Measurements from ENCODE around the gene CILP.
"Not testable (repeated sequence)": the region's sequence is repeated elsewhere in the genome, so short reads cannot be mapped to it uniquely, and the experiment has no call there.

The CILP gene

DNA sequence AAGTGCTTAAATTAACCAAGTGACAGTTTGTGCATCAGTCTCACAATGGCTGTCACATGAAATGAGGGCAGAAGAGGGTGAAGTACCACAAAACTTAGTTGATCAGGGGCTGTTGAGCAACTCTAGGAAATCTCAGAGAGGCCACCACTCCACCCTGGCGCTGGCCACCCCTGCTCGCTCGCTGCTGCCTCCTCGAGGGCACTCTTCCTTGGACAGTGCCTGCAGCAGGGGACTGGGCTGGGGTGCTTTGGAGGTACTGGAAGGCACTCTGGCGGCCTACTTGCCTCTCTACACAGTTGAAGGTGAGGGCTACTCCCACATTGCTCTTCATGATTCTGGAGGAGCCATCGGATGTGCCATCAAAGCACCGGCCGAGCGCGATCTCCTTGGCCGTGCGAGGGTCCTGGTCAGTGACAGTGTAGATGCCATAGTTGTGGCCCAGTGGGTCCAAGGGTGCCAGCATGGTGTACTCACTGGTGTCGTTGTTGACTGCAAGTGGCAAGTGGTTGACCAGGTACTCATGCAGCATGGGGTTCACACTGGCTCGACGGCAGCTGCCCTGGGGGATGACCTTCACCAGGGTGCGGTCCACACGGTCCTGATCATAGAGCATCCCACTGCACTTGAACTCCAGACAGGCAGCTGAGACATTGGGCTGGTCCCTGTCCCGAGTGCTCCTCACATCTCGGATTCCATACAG is 14.5 kb downstream of the CILP start:
- DNase-seq (ENCODE audit: low read depth in 2 of 2) = no peak

DNA sequence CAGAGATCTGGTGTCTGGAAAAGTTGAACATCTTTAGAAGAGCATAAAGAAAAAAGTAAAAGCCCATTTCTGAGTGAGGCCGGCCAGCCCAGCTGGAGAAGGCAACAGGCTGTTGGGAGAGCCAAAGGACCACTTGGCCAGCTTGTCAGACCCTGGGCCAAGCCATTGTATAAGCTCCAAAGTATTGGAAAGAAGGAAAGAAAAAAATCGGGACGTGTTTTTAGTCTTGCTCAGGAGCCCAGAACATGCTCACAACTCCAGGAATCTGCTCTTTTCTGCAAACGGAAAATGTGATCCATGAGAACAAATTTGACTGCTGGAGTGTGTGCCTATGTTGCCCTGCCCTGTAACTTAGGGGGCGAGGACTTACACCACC is 15.7 kb downstream of the CILP start:
- DNase-seq (ENCODE audit: low read depth in 2 of 2) = no peak

DNA sequence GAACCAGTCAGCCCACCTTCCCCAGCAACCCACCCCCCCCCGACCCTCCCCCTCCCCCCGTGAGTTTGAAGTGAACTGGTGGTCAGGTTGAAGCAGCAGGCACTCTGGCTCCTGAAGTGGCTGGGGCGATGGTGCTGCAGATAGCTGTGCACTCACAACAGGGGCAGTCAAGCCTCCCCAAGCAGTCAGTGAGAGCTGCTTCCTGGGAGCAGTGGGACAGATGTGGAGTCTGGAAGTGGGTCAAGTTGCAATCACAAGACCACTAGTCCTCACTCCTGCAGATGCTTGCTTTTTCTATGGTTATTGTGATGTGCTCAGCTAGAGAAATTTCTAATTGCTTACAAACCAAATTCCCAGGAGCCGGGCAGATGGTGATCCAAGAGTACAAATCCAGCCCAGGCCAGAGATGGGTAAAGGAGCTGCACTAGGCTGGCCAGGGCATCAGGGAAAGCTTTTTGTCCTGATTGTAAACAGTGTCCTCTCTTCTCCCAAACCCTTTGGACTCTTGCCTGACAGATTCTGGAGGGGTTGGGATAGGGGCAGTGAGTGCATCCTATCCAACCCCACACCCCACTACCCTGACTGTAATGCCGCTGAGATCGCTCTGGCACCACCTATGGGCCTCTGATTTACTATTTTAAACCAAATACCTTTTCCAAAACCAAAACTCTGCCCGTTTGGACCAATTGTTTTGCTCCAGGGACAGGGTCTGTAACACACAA is 16.3 kb downstream of the CILP start:
- no peak for DNase-seq (ENCODE audit: low read depth in 2 of 2)

DNA sequence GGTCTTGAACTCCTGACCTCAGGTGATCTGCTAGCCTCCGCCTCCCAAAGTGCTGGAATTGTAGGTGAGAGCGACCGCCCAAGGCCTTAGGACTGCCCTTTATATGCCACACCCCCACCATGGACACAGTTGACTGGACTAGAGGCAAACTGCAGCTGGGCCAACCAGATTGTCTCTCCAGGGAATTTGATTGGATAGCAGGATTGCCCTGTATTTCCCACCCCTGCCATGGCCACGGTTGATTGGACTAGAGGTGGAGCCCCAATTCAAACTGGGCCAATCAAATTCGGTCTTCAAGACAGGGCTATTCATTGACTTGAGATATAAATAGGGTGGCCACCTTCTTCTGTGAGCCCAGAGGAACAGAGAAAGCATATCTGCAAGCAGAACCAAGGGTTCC is 19.3 kb downstream of the CILP start:
- no peak for DNase-seq (ENCODE audit: low read depth in 2 of 2)

DNA sequence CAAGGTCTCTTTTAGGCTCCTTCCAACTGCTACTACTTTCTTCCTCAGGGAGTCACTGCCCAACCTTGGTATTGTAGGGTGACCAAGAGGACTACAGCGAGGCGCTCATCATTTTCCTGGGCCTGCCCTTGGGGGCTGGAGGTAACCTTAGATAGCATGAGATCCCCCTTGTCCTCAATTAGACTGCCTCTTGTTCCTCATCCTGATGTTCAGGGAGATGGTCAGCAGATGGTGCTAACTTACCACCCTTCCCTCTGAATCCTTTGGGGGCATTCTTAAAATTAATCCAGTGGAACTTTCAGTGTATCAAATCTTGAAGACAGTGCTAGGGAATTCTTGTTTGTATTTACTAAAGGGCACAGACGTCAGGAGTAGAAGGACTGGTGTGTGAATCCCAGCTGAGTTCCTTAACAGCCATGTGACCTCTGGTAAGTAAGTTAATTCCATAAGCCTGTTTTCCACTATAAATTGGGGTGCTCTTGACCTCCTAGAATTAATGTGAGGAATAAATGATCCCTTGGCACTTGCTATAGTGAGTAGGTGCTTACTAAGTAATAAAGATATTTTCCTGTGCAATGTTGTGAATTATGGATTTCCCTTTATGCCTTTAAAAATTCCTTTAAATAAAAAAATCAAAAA is 22.1 kb downstream of the CILP start:
- peak; percentile 41 to 42 for DNase-seq (ENCODE audit: low read depth in 2 of 2)

DNA sequence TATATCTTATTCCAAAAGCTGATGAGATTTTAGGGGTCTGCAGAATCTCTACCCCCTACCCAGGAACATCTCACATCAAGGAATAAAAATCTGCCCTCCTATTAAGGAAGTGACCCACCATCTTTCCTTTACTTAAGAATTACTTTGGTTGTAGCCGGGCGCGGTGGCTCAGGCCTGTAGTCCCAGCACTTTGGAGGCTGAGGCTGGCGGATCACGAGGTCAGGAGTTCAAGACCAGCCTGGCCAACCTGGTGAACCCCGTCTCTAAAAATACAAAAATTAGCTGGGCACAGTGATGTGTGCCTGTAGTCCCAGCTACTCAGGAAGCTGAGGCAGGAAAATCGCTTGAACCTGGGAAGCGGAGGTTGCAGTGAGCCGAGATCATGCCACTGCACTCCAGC is 22.8 kb downstream of the CILP start:
- not testable (repeated sequence) for DNase-seq (ENCODE audit: low read depth in 2 of 2)

DNA sequence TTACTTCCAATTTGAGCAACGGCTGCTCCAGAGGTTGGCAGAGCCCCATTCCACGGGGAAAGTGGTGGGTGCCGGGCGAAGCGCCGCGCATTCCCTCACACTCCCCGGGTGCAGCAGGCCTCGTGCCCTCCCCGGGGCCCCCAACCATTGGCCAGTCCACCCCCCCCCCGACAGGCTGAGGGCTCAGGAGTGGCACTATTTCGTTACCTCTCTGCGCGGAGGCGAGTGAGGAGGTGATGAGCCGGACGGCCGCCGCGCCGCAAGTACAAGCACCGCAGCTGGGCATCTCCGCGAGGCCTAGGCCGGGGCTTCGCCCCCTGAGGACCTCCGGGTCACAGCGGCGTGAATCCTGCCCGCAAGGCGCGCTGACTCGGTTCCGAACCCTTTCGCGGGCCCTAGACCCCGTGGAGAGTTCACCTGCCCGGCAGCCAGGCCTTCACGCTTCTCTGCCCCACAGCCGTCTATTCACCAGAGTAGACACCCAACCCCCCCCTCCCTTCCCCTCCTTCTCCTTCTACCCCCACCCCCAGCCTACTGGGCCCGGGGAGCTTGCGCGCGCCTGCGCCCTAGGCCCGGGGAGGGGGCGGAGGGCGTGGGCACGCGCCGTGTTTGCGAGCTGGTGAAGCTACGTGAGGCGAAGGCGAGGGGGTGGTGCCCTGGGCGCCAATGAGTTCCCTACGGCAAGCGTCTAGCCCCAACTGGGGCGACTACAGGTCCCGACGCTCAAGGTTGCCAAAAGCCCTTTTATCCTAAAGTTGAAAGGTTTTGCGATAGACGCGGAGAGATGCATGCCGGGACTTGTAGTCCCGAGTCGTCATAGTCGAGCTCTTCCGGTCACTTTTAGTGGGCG is 26.2 kb downstream of the CILP start, which contains the start of gene CLPX:
CLPX (minus strand) TSS at position 475 of the 850 bp plus-strand sequence; CDS start at position 286, 189 bp downstream.
- peak; percentile 83 to 85 for DNase-seq (ENCODE audit: low read depth in 2 of 2)

DNA sequence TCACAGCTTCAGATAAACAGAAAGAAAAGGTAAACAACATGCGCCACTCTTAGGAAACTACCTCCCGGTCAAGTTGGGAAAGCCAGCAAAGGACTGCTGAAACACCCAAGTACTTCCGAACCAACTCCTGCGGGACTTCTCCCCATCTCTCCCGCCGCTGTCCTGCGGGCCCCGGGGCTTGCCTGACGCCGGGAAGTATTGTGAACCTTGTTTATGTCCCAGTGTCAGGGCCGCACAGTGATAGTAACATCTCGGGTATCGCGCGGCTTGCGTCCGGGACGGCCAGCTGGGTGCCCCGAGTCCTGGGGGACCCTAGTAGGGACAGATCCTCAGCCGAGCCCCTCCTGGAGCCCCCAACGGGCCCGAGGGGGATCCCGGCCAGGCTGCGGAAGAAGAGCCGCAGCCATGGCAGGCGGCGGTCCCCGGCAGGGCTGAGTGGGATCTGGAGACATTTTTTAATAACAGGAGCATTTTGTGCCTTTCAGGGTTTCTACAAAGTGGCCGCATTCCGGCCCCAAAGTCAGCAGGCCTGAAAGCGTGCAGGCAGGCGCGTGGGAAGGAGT is 26.9 kb downstream of the CILP start:
- no peak for DNase-seq (ENCODE audit: low read depth in 2 of 2)

DNA sequence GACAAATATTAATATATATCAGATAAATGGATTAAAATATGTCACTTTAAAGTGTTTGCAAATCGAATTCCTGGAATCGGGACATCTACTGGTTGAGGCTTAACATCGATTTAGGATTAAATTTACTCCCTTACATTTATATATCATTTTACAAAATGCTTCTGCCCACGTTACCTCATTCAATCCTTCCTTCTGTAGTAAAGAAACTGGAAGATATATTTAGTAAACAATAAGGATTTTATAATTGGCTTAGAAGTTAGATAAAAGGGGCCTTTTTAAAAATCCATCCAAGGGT is 27.5 kb downstream of the CILP start:
- no peak for DNase-seq (ENCODE audit: low read depth in 2 of 2)

DNA sequence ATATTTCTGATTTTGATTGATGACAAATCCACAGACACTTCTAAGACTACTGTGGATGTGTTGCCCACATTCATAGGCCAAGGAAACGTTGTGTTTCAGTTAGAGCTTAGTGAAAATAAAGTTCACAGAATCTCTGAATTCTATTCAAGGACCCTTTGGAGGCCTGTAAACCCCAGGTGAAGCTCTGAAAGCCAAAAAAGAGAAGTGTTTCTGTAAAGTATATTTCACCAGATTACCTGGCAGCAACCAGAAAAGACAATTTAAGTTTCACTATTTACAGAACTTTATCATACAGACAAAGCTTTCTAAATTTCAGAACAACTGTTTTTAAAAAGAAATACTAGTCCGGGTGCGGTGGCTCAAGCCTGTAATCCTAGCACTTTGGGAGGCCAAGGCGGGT is 28.7 kb downstream of the CILP start:
- DNase-seq (ENCODE audit: low read depth in 2 of 2) = no peak

DNA sequence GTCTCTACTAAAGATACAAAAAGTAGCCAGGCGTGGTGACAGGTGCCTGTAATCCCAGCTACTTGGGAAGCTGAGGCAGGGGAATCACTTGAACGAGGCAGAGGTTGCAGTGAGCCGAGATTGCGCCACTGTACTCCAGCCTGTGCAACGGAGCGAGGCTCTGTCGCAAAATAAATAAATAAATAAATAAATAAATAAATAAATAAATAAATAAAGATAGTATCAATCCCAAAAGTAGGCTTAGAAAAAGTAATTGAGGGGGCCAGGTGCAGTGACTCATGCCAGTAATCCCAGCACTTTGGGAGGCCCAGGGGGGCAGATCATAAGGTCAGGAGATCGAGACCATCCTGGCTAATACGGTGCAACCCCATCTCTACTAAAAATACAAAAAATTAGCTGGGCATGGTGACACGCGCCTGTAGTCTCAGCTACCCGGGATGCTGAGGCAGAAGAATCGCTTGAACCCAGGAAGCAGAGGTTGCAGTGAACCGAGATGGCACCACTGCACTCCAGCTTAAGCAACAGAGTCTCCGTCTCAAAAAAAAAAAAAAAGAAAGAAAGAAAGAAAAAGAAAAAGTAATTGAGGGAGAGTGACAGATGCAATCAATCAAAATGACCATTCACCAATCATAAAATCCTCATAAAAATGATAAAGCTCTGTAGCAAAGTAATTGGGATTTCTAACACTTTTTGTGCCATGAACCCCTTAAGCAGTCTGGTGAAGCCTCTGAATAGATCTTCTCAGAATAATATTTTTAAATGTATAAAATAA is 29.5 kb downstream of the CILP start:
- not testable (repeated sequence) for DNase-seq (ENCODE audit: low read depth in 2 of 2)

DNA sequence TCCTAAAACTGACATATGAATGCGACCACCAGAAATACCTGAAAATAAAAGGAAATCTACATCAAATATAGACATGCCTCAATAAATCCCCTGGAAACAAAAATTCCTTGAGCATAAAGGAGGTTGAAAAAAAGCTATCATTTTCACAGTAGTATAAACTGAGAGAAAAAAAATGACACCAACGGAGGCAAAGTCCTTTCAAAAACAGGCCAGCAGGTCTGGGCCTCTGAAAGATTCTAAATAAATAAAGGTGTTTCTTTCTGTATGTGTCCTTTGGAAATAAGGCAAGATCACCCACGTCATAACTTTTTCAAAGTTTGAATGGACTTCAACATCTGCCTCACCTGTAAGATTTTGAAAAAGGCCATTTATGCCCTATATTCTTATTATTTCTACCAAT is 31.1 kb downstream of the CILP start:
- no peak for DNase-seq (ENCODE audit: low read depth in 2 of 2)

DNA sequence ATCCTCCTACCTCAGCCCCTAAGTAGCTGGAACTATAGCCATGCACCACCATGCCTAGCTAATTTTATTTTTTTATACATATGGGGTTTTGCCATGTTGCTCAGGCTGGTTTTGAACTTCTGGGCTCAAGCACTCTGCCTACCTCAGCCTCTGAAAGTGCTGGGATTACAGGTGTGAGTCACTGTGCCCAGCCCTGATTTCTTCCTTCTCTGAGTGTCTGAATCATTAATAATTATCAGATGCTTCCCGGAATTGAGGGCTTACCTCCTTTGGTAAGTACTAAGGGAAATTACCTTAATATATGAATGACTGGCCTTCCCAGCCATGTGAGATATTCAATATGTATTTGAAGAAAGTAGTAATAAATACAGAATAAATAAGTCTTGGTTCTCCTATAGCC is 33.4 kb downstream of the CILP start:
- DNase-seq (ENCODE audit: low read depth in 2 of 2) = no peak

DNA sequence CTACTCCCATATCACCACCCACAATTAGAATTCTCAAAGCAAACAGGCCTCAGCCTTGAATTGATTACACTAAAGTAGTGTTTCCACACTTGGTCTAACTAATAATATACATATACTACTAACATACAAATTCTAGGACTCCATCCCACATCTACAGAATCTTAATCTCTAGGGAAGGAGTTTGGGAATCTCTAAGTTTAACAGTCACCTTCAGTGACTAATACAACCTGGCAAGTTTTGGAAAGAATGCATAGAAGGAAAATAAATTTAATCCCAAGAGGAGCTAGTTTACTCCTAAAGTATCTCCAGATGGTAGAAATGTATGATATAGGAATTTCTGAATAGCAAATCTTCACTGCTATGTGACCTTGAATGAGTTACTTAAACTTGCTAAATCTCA is 35.2 kb downstream of the CILP start:
- peak; percentile 34 to 43 for DNase-seq (ENCODE audit: low read depth in 2 of 2)

DNA sequence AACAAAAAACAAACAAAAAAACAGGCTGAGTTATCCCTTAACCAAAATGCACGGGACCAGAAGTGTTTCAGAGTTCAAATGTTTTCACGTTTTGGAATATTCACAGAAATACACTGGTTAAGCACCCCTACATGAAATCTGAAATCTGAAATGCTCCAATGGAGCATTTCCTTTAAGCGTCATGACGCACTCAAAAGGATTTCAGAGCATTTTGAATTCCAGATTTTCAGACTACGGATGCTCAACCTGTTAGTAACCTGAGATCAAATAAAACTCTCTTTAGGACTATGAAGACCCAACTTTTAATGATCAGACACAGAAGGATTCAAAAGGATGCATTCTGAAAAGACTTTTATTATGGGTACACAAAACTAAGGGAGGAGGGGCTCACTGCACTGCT is 35.8 kb downstream of the CILP start:
- DNase-seq (ENCODE audit: low read depth in 2 of 2) = no peak

DNA sequence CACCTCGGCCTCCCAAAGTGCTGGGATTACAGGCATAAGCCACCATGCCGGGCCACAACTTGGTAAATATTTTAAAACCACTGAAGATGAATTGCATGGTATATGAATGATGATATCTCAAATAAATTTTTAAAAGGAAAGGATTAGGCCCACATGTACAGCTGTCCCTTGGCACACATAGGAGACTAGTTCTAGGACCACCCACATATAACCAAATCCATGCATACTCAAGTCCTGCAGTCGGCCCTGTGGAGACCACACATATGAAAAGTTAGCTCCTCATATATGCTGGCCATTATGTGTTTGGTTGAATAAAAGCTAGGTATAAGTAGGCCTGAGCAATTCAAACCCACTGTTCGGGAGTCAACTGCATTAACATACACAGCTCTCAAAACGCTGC is 36.8 kb downstream of the CILP start:
- DNase-seq (ENCODE audit: low read depth in 2 of 2) = no peak

DNA sequence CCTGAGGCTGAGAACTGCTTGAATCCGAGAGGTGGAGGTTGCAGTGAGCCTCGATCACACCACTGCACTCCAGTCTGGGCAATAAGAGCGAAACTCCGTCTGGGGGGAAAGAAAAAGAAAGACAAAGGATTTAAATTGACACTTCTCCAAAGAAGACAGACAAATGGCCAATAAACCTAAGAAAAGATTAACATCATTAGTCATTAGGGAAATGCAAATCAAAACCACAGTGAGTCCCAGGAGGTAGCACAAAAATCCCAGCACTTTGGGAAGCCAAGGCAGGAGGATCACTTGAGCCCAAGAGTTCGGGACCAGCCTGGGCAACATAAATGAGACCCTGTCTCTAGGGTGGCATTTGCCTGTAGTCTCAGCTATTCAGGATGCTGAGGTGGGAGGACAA is 38.7 kb downstream of the CILP start:
- no peak for DNase-seq (ENCODE audit: low read depth in 2 of 2)

DNA sequence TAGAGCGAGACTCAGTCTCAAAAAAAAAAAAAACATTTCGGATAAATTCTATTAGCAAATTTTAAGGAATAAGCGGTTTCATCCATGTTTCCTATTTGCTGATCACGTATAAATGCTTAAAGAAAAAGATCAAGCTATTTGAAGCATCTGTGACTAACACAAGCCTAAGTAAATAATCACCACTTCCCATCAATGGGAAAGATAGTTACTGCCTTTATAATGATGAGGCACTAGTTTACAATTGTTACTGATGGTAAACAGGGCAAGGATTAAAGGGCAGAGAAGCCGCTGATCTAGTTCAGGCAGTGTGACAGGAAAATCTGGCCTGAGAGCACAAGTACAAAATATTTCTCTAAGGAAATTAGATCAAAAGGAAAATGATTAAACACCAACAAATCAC is 39.8 kb downstream of the CILP start:
- no peak for DNase-seq (ENCODE audit: low read depth in 2 of 2)

DNA sequence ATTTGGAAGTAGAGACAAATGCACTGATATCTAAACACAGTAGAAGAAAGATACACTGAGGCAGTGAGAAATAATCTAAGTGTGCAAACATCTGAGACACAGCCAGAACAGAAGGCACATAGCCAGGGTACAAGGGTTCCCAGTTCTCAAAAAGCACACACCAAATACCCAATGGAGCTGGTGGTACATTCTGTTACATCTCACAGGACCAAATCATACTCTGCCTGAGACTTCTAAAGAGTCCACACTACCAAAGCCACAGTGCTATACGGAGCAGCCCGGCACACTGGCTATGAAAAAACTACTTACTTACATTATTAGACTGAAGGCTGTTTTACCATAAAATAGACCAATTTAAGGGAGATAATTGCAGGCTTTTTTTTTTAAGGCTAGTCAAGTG is 45.4 kb downstream of the CILP start:
- DNase-seq (ENCODE audit: low read depth in 2 of 2) = no peak

DNA sequence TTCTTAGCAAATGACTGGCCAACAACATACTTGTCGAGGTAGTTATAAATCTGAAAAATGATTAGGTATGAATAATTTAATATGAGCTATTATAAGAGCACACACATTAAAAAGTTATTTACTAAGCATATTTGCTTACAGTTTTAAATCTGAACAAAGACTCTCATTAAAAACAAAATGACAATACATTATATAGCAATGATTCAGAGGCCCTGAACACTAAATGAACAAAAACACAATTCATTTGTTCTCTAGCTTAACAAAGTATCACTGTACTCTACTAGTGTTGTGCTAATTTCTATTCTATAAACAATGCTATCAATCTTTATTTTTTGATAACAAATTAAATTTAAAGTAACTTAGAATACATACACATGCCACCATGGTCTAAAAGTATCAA is 47.1 kb downstream of the CILP start:
- DNase-seq (ENCODE audit: low read depth in 2 of 2) = no peak

DNA sequence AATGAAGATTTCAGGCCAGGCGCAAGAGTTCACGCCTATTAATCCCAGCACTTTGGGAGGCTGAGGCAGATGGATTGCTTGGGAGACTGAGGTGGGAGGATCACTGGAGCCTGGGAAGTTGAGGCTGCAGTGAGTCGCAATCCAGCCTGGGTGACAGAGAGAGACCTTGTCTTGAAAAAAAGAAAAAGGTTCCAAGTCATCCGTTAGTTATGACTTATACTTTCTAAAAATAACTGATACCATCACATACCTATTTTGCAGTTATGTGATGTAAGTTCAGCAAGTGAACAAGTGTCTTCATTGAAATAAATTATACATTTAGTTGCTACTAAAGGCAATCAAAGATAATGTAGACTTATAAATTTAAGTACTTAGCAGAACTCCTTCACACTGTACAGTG is 48.2 kb downstream of the CILP start:
- DNase-seq (ENCODE audit: low read depth in 2 of 2) = no peak

Data from fibroblast of skin of left quadriceps (primary cell).